ENCODE results near the gene SCRN1. TPM values are rescaled to one million over a fixed set of nuclear protein-coding genes. Genes with fewer than 3 reads are reported as not detected.

Gene SCRN1
- total RNA-seq, 1 experiment from 2014 or later: 37.9 TPM

DNA sequence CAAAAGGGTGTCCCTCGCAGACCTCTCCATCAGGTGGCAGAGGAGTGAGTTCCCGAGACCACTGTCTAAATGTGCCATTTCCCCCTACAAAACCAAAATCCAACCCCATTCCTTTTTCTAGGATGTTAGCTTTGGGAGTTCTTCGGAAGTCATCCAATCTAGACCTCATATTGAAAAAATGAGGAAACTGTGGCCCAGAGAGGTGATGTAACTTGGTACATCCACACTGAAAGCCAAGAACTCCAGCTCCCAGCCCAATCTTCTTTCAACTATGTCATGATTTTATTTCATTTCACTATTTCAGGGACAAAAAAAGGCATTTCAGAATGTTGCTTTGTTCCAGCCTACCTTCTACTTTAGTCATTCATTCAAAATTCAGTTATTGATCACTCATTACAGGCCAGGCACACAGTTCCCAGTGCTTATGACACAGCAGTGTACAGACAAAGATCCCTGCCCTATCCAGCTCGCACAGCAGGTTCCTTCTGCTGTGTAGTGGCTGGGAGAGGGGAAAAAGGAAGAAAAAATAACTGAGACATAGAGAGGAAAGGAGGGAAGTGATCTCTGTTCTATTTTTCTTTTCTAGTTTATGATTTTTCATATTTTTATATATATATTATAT lies 35.8 kb downstream of the SCRN1 start:
- no peak for DNase-seq
- Histone ChIP-seq H3K4me1 (ENCODE audit: insufficient read depth, low read length) (no peaks in the 10 kb centered on the region), H3K27ac (ENCODE audit: low read length) (no peak overlapping the region), H3K9me3 (ENCODE audit: low read length) (no peaks in the 10 kb centered on the region), H3K4me3 (ENCODE audit: low read length) (no peak overlapping the region), H3F3A (ENCODE audit: low read length, unreplicated experiment) (no peaks in the 10 kb centered on the region), H3K9me2 (replicated peaks; ENCODE audit: low read length) (no peaks in the 10 kb centered on the region), H2AFZ (ENCODE audit: low read length) (no peak overlapping the region), H3K27me3 (ENCODE audit: low read length) (no peaks in the 10 kb centered on the region), H3K79me2 (ENCODE audit: low read length) (no peaks in the 10 kb centered on the region), H3K9ac (ENCODE audit: low read length) (no peak overlapping the region), H3K36me3 (ENCODE audit: low read depth, low read length) (peaks cover 17% of the 10 kb centered on the region), H4K20me1 (ENCODE audit: low read length) (no peaks in the 10 kb centered on the region), H3K4me2 (ENCODE audit: low read length) (no peak overlapping the region)
- POLR2A ChIA-PET (ENCODE audit: unreplicated experiment): no interaction called here
- no TSS peak for BruUV-seq (replicated peaks)
- CTCF ChIA-PET: interaction anchor here (1.0 kb wide), 1 partner anchor 120 kb away, joined by 6 read pairs; no protein-coding TSS in a partner anchor
- TF ChIP-seq EZH2 (IDR thresholded peaks at IDR 0.05; ENCODE audit: low read length, unreplicated experiment) (no peak), EZH2phosphoT487 (IDR thresholded peaks at IDR 0.05; ENCODE audit: borderline replicate concordance, low read length) (no peak), CTCF (conservative IDR thresholded peaks at IDR 0.05; ENCODE audit: low read depth, low read length) (no peak)
- intact Hi-C loops (cut with micrococcal nuclease): no loop called here
- ATAC-seq: no peak

DNA sequence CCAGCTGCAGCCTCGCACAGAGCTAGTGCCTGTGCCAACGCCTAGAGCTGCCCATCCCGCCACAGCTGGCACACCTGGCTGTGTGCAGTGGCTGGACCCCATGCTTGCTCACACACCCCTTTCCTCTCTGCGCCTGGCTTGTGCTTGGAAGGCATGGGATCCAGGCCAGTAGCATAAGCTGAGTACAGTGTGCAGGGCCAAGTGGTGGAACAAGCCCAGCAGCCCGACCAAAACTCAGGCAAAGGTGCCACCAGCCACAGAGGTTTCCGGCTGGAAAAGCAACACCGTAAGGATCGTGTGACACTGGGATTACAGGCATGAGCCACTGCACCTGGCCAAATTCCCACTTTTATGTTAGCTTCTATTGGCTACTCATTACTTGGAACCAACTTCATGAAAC lies 38.4 kb downstream of the SCRN1 start:
- DNase-seq (no peak), ATAC-seq (no peak)
- intact Hi-C loops (cut with micrococcal nuclease): no loop called here
- Histone ChIP-seq H3K36me3 (ENCODE audit: low read depth, low read length) (peaks cover 20% of the 10 kb centered on the region), H3K9ac (ENCODE audit: low read length) (no peak overlapping the region), H3K4me1 (ENCODE audit: insufficient read depth, low read length) (no peaks in the 10 kb centered on the region), H3K9me3 (ENCODE audit: low read length) (no peaks in the 10 kb centered on the region), H3K4me2 (ENCODE audit: low read length) (no peak overlapping the region), H2AFZ (ENCODE audit: low read length) (no peak overlapping the region), H3F3A (ENCODE audit: low read length, unreplicated experiment) (no peaks in the 10 kb centered on the region), H3K27ac (ENCODE audit: low read length) (no peak overlapping the region), H3K79me2 (ENCODE audit: low read length) (no peaks in the 10 kb centered on the region), H3K27me3 (ENCODE audit: low read length) (no peaks in the 10 kb centered on the region), H3K4me3 (ENCODE audit: low read length) (no peak overlapping the region), H4K20me1 (ENCODE audit: low read length) (no peaks in the 10 kb centered on the region), H3K9me2 (replicated peaks; ENCODE audit: low read length) (no peaks in the 10 kb centered on the region)
- ChIA-PET POLR2A (ENCODE audit: unreplicated experiment) (no interaction called here), CTCF (no interaction called here)
- no TSS peak for BruUV-seq (replicated peaks)
- TF ChIP-seq CTCF (conservative IDR thresholded peaks at IDR 0.05; ENCODE audit: low read depth, low read length): no peak

GRCh38 chr7:29950480-29950879 lies 39.1 kb downstream of the SCRN1 start:
- DNase-seq: no peak
- CTCF ChIA-PET: no interaction called here
- Histone ChIP-seq H3K36me3 (ENCODE audit: low read depth, low read length) (peaks cover 20% of the 10 kb centered on the region), H4K20me1 (ENCODE audit: low read length) (no peaks in the 10 kb centered on the region), H3K79me2 (ENCODE audit: low read length) (no peaks in the 10 kb centered on the region), H3K4me2 (ENCODE audit: low read length) (no peak overlapping the region), H2AFZ (ENCODE audit: low read length) (no peak overlapping the region), H3K4me3 (ENCODE audit: low read length) (no peak overlapping the region), H3F3A (ENCODE audit: low read length, unreplicated experiment) (no peaks in the 10 kb centered on the region), H3K4me1 (ENCODE audit: insufficient read depth, low read length) (no peaks in the 10 kb centered on the region), H3K27me3 (ENCODE audit: low read length) (no peaks in the 10 kb centered on the region), H3K9me3 (ENCODE audit: low read length) (no peaks in the 10 kb centered on the region), H3K9me2 (replicated peaks; ENCODE audit: low read length) (no peaks in the 10 kb centered on the region), H3K9ac (ENCODE audit: low read length) (no peak overlapping the region), H3K27ac (ENCODE audit: low read length) (no peak overlapping the region)
- no TSS peak for BruUV-seq (replicated peaks)
- intact Hi-C loops (cut with micrococcal nuclease): no loop called here
- TF ChIP-seq CTCF (conservative IDR thresholded peaks at IDR 0.05; ENCODE audit: low read depth, low read length) (no peak), EZH2 (IDR thresholded peaks at IDR 0.05; ENCODE audit: low read length, unreplicated experiment) (no peak), EZH2phosphoT487 (IDR thresholded peaks at IDR 0.05; ENCODE audit: borderline replicate concordance, low read length) (no peak)
- no peak for ATAC-seq
- POLR2A ChIA-PET (ENCODE audit: unreplicated experiment): no interaction called here
